Mucosa of gallbladder (tissue), 1 donor: ENCODE data around the gene RUVBL1. TPM values are rescaled to one million over a fixed set of nuclear protein-coding genes. Genes with fewer than 3 reads are reported as not detected.
A peak's percentile ranks its signal among the peaks of the same experiment; 100 is the strongest.
"Not testable (repeated sequence)": the region's sequence is repeated elsewhere in the genome, so short reads cannot be mapped to it uniquely, and the experiment has no call there.

Source experiments
- DNase-seq: peaks from one replicate; pipeline ENCODE4 v3.0.0-alpha.2; 2020; ENCODE audit warnings: low spot score
- total RNA-seq: library from RNA; stranded (reverse); gene quantifications from one replicate; pipeline ENCODE4 v1.2.1, GENCODE V29; 2021
- donor health status: DM: no; HTN: no; CAD: no.

Gene RUVBL1
- 20.6 TPM for total RNA-seq

DNA sequence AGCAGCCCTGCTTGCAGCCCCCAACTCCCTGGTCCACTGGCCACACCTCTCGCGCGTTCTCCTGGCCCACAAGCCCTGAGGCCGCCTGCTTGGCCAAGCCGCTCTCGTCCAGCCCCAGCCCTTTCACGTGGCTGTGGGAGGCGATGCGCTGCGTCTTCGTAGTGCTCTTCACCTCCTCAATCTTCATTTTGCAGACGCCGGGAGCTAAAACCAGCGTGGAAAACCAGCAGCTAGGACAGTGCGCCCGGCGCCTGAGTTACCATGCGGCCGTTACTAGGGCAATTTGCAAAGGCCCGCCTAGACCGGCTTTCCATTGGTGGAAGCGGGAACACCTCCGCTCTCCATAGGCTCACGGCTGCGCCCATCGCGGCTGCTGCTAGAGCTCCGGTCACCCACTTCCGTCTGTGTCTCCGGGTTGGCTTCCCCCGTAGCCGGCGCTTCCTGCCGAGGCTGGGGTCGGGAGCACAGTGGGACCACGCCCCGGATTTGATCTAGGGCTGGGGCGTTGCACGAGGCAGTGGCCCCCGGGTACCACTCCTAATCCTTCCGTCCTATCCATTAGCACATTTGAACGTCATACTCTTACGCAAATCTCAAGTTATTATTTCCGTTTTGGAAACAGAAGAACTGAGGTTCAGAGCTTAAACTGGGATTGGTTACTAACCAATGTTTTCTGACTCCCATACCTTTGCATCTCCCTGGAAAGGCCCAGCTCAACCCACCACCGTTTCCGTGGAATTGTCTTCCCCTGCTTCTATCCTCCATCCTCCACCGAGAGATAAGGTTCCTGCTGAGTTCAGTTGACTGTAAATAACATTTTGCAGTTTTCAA lies at the start of gene RUVBL1:
RUVBL1 (minus strand) TSS at position 275 of the 831 bp plus-strand sequence; CDS start at position 187, 88 bp downstream.
- DNase-seq: peak; percentile 97

DNA sequence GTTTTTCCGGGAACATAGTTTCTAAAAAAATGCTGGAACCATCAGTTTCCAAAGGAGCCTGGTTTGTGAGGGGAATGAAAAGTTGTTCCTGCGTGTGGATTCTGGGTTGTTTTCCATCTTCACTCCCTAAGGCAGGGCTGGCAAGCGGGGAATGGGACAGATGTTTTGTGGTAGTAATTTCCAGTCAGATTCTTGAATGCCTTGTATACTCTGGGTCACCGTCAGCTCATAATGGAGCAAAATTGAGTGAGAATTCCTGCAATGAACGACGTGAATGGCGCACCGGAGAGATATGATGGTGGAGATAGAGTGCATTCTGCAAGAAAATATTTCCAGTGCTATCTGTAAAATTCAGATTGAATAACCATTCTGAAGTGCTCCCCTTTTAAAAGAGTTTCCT lies 49.6 kb upstream of the RUVBL1 start:
- DNase-seq: no peak

DNA sequence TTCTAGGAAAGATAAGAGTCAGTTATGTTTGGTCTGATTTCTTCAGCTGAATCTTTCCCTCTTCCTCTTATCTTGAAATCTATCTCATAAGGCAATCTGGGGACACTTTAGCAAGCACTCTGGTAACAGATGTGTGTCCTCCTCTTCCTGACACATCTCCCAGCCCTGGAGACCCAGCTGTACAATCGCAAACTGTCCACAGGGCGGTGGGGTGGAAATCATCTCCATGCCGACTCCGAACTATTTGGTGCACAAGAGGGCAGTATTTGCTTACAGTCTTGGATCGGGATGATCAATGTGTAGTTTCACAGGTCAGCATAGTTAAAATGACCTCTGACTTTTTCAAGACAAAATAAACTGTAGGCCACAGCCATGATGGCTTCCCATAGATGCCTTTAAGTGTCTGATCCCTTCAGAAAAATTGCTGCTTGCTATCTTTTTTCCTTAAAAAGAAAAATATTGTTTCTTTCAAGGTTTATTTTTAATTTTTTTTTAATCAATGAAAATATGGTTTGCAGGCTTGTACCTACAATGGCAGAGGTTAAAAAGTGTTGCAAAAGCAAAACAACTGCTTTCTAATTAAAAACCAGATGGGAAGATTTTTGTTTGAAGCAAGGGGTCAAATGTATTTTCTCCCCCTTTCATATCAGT lies 47.4 kb upstream of the RUVBL1 start:
- peak; percentile 65 for DNase-seq

DNA sequence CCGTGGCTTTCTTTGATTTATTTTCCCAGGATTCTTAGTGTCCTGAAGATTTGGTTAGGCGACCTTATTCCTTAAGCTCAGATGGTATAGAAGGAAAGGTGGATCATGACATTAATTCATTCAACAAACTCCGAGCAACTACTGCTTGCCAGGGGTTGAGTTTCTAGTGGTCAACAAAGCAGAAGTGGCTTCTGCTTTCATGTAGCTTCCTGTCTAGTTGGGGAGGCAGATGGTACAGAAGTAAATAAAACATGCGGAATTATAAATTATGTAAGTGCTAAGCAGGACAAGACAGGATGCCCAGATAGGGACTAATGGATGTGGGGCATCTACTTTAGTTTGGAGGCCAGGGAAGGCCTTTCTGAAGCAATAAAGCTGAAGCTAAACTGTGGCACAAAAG lies 45.2 kb upstream of the RUVBL1 start:
- no peak for DNase-seq

DNA sequence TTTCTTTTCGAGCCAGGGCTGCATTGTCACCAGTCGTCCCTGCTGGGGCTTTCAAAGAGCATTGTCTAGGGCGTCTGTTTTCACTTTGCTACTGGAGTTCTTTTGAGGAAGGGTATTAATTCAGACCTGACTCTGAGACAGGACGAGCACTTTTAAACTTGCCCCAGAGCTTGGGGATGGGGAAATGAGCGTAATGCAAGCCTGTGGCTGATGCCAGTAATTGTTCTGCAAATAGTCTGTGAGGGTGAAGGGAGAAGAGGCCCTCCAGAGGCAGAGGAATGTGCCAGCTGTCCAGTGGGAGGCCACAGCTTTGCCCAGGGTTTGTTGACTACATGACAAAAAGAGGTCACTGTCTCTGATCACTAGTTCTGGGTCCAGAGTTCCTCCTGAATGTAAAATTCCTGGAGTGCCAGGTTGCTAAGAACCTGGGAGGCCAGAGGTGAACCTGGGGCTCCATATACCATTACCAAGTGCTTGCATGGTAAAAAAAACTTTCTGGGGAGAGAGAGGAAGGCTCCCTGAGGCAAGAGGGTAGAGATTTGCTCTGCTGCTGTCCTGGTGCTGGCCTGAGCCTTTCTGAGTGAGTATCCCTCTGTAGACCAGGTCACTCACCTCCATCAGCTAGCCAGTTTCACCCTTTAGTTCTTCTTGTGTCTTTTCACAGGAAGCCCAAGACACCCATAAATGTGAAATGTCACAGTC lies 44.5 kb upstream of the RUVBL1 start:
- DNase-seq: no peak

DNA sequence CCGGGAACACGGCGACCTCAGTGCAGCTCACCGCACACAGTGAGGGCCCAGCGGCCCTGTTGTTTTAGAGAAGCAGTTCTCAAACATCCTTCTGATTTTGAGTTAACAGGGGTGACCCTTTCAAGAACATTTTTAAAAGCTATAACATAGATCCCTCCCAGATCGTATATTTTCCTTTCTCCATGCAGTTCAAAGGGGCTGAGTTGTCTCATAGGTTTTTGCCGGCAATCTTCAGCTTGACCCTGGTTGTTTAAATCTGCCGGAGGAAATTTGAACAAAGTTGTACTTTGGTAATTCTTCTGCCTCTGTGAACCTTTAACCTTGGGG lies 44.0 kb upstream of the RUVBL1 start:
- no peak for DNase-seq

DNA sequence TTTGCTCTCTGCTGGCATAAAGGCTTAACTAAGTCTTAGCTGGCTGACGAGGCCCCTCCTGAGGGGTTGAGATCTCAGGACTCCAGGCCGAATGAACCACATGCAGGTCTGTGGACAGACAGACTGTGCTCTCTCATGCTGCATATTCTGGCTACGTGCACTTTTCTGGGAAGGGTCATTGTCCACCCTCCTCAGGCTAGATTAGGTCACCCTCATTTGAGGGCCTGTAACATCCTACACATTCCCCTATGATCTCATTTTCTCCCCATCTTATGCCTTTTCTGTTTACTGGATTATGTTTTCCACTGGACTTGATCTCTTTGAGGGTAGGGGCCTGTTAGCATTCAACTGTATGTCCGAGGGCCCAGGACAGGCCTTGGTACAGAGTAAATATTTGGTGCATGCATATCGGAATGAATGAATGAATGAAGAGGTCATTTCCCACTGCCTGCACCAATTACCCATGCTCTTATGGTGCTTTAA lies 43.4 kb upstream of the RUVBL1 start:
- no peak for DNase-seq

DNA sequence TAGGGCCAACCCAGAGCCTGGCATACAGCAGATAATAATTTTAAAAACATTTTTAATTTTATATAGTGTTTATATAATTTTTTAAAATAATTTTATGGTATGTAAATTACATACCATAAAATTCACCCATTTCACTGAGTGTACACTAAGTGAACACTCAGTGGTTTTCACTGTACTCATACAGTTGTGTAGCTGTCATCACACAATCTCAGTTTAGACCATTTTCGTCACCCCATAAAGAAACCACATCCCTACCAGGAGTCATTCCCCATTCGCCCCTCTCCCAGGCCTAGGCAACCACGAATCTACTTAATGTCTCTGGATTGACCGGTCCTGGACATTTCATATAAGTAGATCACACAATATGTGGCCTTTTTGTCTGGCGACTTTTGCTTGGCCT lies 39.8 kb upstream of the RUVBL1 start:
- no peak for DNase-seq

DNA sequence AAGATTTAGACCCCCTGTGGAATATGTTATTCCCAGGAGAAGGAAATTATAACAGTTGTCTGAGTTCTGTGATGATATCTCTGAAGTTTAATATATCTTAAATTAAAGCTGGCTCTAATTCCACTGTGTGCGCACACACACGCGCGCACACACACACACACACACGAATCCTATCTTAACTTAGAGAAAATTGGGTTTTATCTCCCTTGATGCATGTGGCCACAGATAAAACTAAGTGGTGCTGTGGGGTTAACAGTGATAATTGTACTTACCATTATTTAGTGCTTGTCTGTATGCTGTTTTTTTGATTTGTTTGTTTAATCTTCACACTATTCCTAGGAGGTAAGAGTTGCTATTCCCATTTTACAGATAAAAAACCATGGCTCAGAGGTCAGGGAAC lies 37.0 kb upstream of the RUVBL1 start:
- no peak for DNase-seq

DNA sequence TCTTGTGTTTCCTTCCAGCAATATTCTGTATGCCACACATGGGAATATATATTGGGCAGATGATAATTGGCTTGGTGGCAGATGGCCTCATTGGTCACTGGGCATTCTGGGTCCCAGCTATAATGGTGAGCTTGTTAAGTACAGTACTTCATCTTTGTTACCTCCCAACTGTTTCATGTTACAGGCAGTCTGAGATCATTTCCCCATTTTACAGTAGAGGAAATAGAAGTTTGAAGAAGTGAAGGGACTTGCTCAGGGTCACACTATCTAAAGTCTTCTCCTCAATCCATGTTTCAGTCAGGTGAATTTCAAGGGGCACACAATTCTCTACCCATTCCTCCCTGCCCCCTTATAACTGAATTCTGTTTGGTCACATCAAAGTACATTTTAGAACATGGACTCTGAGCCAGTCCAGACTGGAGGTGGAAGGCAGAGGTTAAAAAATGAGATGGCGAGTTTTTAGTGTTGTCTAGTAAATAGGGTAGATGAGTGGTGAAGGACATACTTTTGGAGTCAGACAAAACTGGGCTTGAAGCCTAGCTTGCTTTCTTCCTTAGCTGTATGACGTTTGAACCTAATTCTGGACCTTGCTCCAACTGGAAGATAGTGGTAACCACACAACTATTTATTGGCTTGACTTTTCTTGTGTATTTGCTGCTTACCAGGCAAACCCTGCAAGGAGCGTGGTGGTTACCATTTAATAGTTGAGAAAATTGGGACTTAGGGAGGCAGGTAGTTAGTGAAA lies 32.2 kb upstream of the RUVBL1 start:
- no peak for DNase-seq

DNA sequence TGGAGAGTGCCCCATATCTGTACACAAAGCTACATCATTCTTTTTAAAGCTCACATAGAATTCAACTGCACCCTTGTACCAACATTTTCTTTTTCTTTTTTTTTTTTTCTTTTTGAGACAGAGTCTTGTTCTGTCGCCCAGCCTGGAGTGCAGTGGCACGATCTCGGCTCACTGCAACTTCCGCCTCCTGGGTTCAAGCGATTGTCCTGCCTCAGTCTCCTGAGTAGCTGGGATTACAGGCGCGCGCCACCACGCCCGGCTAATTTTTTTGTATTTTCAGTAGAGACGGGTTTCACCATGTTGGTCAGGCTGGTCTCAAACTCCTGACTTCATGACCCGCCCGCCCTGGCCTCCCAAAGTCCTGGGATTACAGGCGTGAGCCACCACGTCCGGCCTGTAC lies 30.7 kb upstream of the RUVBL1 start:
- DNase-seq: not testable (repeated sequence)

DNA sequence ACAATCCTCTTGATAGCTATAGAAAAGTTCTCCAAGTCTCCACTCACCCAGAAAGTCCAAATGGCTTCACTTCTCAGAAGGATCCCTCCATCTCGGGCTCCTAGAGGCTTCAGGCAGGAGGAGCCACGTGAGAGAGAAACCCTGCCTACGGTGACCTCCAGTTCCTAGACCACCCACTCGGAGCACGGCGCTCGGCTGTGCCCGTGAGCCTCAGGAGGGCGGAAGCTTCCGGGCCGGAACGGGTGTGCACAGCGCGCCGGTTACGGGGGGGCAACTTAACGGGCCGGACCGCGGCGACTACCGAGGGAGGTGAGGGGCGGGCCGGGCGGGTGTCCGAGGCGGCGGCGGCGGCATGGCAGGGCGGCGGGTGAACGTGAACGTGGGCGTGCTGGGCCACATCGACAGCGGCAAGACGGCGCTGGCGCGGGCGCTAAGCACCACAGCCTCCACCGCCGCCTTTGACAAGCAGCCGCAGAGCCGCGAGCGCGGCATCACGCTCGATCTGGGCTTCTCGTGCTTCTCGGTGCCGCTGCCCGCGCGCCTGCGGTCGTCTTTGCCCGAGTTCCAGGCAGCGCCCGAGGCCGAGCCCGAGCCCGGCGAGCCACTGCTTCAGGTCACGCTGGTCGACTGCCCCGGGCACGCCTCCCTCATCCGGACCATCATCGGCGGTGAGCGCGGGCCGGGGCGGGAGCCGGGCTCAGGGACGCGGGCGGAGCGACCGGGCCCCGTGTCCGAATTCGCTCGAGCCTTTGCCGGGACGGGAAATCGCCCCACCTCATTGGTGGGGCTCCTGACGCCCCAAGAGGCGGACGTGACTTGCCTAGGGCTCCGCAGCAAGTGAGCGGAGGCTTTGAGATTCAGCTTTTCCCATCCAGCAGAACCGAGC lies 29.8 kb upstream of the RUVBL1 start, which contains the start of gene EEFSEC:
EEFSEC (plus strand) TSS at position 326 of the 886 bp plus-strand sequence; CDS start at position 353, 27 bp downstream.
- DNase-seq: peak; percentile 68

DNA sequence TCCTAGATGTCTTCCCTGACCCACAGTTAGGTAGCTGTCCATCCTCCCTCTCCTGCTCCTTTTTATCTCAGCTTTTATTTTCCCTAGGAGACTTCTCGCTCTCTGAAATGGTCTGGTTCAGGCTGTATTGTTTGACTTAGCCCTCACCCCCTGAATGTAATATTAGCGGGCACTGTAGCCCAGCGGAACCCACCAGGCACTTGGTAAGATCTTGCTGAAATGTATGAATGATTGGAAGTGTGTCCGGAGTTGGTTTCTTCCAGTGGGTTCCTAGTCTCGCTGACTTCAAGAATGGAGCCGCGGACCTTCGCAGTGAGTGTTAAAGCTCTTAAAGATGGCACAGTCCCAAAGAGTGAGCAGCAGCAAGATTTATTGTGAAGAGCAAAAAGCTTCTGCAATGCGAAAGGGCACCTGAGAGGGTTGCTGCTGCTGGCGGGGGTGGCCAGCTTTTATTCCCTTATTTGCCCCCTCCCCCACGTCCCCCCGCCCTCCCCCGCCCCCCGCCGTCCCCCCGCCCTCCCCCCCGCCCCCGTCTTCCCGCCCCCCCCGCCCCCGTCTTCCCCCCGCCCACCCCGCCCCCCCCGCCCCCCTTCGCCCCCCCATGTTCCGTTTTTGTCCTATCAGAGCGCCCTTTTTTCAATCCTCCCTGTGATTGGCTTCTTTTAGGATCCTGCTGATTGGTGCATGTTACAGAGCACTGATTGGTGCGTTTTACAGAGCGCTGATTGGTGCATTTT lies 29.0 kb upstream of the RUVBL1 start:
- DNase-seq: no peak

DNA sequence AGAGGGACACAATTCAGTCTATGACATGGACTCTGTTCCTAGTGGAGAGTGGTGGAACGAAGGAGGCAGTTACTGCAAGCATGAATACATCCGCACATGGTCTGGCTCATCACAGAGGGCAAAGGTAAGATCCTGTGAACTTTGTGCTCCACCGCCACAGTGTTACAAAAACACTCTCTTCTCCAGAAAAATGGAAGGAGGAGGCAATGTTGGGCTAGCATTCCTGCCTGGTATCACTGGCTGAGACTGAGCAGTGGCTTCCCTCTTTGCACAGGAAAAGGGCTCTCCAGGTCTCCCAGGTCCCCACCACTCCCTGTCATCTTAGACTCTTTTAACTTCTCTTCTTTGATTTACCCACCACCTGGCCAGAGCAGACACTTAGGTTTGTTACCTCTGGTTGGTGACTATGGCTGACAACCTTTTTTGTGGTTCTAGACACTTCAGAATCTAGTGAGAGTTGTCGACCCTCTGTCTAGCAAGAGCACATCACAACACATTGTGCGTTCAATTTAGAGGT lies 28.2 kb upstream of the RUVBL1 start:
- no peak for DNase-seq

DNA sequence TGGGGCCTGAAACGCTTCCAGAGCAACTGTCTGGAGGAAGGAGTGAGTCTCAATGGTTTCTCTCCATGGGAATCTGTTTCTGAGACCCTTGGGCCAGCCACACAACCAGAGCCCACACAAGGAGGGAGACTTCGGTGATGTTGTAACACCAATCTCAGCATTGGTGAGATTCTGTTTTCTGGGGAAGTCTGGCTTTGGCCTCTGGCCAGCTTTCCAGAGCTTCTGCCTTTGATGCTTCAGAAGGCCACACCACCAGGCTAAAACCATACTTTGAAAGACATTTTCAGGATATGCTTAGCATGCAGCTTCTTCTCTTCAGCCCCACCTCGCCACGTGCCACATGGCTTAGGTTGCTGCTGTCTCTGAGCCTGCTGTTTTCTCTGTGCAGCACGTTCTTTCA lies 26.0 kb upstream of the RUVBL1 start:
- no peak for DNase-seq

DNA sequence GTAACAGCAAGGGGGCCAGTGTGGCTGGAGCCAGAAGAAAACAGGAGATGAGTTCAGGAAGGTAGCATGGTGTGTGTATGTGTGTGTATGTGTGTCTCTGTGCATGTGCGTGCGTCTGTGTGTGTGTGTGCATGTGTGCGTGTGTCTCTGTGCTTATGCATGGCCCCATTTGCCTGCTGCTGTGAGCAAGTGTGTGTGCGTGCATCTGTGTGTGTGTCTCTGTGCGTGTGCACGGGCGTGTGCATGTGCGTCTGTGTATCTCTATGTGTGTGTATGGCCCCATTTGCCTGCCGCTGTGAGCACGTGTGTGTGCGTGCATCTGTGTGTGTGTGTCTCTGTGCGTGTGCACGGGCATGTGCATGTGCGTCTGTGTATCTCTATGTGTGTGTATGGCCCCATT lies 22.6 kb upstream of the RUVBL1 start:
- no peak for DNase-seq

DNA sequence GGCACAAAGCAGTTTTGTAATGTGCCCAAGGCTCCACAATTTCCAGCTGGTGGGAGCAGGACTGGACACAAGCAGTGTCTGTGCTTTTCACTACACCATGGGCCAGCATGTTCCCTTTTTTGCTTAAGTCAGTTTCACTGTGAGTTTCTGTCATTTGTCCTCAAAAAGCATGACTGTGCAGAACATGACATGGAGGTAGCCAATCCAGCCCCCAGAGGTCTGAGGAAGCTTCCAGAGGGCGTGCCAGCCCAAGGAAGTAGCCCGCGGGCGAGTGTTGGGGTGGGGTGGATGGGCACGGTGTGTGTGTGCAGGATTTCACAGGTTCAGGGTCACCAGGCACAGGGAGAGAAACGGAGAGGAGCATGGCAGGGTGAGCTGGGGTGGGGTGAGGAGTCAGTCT lies 21.7 kb upstream of the RUVBL1 start:
- DNase-seq: peak; percentile 12

DNA sequence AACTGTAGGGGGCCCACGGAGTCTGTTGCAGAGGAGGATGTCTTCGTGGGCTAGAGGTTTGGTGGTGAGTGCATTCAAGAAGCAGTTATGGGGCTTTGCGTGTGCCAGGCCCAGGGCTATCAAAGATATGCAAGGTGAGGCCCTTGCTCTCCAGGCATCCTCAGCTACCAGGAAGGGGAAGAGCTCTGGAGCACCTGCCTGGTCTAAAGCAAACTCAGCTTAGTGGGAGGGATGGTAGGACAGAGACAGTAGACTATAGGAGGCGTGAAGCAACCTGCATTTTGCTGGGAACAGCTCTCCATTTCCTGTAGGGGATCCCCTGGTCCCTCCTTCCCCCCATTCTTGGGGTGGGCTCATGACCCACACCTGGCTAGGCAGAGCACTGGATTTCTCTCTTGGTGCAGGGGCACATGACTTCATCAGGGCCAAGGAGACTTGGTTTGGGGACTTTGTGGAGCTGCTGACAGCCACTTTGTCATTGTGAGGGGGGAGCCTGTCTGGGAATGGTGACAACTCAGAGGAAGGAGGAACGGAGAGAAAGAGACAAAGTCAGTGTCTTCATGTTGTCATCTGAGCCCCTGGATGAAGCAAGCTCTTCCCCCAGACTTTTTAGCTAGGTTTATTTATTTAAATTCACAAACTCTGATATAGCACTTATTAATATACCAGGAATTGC lies 21.0 kb upstream of the RUVBL1 start:
- no peak for DNase-seq

DNA sequence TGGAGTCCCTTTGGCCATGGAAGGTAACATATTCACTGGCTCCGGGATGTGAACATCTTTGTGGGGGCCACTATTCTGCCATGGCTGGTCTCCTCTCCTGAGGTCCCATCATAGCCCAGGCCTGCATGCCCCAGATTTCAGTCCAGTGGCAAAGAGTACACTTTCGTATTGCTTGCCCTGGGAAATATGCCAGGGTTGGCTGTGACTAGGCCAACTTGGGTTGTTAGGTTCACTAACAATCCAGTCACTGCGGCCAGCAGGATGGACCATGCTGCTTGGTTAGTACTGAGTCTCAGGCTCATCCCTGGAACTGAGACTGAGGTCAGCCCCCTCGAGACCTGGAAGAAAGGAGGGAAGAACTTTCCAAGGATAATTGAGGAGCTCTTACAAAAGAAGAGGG lies 19.9 kb upstream of the RUVBL1 start:
- DNase-seq: no peak
